GM15510 (cell line): ENCODE data around the gene MFSD6.

Experiments
- POLR2A ChIP-seq: IDR thresholded peaks from 3 replicates; pipeline ENCODE4 v1.6.1; 2011; ENCODE audit warnings: borderline replicate concordance; ENCODE audit not compliant: insufficient read length; ENCODE audit errors: extremely low read depth

The MFSD6 gene

DNA sequence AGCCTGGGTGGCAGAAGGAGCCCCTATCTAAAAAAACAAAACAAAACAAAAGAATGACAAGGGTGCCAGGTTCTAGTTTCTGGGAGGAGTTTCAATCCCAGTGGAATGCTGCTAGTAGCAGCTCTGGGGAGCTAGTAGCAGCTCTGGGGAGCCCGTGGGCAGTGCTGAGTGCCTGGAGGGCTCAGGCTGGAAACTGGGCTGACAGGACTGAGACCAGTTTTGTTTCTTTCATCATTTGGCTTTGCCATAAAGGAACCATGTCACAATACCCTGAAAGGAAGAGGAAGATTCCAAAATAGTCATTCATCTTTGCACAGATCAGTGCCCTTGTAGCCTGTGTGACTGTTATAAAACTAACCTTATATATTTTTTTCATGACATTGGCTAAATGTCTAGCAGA is 10.6 kb downstream of the MFSD6 start:
- TF ChIP-seq POLR2A, result no peak

DNA sequence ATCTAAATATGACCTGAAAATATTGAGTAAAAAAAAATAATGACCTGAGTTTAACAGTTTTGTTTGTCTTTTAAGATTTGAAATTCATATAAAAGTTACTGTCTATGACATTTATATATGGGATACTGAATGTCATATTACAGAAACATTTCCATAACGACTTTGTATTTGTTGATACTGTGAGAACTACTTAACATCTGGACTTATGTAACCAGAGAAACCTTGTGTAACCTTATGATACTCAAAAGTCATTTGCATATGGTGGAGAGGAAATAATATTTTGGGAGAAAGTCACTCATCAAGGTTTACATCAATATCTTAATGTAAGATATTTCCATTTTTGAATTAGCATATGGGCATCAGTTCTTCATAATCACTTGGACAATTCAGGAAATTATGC is 12.6 kb downstream of the MFSD6 start:
- no peak for TF ChIP-seq POLR2A

DNA sequence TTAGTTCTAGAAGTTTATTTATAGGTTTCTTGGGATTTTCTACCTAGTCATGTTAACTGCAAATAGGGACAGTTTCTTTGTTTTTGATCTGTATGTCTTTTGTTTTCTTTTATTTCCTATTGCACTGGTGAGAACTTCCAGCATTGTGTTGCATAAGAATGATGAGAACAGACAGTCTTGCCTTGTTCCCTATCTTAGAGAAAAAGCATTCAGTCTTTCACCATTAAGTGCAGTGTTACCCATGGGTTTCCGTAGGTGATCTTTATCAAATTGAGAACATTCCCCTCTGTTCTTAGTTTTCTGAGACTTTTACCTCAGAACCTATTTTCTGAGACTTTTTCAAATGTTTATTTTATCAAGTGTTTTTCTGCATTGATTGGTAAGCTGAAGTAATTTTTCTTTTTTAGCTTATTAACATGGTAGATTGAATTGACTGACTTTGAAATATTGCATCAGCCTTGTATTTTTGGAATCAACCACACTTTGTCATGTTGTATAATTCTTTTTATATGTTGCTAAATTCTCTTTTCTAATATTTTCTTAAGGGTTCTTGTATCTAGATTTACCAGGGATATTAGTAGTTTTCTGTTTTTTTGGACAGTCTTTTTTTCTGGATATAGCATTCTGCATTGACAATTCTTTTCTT is 17.2 kb downstream of the MFSD6 start:
- no peak for TF ChIP-seq POLR2A

DNA sequence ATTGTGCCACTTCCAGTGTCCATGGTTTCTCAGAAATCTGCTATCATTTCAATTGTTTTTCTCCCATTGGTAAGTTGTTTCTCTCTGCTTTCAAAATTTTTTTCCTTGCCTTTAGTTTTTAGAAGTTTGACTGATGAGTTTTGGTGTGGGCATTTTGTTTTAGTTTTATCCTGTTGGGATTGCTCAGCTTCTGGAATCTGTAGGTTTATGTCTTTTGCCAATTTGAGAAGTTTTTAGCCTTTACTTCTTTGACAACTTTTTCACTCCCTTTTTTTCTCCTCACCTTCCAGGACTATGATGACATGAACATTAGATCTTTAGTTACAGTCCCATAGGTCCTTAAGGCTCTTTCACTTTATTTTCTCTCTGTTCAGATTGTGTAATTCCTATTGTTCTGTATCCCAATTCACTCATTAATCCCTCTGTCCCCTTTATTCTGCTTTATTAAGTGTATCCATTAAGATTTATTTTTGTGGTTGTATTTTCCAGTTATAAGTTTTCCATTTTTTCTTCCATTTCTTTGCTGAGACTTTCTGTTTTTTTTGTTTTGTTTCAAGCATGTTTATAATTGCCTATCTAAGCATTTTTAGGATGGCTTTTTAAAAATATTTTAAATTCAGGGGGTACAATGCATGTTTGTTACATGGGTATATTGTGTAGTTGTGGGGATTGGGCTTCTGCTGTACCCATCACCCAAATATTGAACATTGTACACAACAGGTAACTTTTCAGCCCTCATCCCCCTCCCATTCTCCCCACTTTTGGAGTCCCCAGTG is 17.9 kb downstream of the MFSD6 start:
- no peak for TF ChIP-seq POLR2A

DNA sequence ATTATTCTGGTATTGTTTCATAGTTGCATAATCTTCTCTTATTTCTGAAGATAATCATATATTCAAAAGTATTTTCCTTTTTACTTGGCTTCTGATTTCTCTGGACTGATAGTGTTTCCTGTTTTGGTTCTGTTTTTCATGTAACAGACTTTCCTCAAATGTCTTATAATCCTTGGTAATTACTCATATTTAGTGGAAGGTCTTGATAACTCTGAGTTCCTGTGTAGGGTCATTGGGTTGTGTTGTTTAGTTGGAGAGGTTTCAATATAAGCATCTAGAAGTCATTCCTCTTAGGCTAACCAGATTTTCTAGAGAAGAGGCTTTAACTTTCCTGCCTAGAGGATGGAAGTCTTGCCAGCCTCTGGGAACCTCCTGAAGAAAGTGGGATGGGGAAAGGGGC is 23.8 kb downstream of the MFSD6 start:
- no peak for TF ChIP-seq POLR2A

DNA sequence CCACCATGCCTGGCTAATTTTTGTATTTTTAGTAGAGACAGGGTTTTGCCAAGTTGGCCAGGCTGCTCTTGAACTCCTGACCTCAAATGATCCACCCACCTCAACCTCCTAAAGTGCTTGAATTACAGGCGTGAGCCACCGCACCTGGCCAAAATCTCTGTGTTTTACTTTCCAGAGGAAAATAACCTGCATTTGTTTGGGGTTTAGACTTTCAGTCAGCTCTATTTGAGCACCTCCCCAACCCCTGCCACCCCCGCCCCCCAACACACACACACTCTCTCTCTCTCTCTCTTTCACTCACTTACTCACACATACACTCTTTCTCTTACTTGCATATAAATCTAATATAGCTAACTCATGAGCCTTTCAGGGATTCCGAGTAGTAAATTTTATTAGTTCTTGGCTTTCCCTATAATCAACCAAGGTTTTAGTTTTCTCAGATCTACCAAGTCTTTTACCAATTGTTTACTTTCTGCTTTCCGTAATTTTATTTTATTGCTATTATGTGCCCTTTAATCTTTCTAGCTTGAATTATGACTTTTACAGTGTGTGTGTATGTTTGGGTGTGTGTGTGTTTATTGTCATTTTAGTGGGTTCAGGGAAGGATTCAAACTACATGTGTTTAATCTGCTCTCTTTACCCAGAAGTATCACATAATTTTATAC is 24.5 kb downstream of the MFSD6 start:
- no peak for TF ChIP-seq POLR2A

DNA sequence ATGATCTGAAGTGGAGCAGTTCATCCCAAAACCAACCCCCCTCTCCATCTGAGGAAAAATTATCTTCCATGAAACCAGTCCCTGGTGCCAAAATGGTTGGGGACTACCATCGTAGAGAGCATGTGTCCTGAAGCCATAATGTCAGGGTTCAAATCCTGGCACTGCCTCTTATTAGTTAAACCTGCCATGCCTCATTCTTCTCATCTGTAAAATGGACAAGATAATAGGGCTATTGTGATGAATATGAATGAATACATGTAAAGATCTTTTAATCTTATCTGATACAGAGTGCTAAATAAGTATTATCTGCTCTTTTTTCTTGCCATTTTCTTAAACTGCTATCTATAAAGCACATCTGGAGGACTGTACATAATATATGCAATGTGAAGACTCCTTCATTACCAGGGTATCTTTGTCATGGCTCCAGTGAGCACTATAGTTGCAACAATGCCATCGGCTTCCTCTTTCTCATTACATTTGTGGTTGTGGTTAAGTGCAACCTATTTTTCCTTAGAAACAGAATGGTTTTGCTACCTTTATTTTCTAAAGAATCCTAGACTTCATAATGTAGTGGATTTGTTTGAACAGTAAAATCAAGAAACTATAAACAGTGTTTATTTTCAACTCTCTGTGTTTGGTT is 27.0 kb downstream of the MFSD6 start:
- no peak for TF ChIP-seq POLR2A

DNA sequence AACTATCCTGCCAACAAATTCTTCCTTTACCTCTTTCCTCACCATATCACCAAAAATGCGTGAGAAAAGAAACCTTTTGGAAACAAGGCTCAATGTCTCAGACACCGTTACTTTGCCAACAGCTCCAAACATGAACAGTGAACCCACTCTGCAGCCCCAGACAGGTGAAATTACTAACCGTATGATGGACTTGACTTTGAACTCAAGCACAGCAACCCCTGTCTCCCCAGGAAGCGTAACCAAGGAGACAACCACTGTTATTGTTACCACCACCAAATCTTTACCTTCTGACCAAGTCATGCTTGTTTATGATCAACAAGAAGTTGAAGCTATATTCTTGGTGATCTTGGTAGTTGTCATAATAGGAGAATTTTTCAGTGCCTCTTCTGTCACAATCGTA is 28.4 kb downstream of the MFSD6 start:
- no peak for TF ChIP-seq POLR2A

DNA sequence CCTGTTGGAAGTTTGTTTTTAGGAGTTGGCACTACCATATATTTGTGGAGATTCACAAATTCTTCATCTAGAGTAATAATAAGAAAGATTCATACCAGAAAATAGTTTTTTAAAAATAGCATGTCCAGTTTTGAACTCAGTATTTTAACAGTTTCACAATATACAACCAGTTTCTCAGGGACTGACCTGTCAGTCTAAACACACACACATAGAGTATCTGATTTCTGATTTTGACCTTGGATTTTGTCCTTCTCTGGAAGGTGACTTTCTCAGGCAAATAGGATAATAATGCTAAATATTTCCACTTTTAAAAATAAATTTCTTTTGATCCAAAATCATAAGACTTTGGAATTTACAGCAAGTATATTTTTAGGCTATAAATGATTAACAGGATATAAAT is 32.0 kb downstream of the MFSD6 start:
- TF ChIP-seq POLR2A, result no peak

DNA sequence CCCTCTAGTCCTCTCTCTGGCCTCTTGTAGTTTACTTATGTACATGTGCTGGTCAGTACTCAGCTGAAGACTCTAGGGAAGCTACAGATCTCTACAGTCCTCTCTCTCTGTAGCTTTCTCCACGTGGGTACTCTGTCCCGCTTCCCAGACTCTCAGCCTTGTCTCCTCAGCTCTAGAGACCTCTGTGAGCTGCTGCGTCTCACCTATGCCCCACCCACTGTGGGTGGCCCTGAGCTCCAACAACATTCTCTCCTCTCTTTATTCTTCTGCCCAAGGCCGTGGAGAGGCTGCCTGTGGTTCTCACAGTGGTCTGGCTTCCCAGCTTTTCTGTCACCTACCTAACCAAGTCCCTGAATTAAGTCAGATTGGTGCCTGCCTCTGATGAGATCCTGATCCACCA is 33.4 kb downstream of the MFSD6 start:
- TF ChIP-seq POLR2A, result no peak

DNA sequence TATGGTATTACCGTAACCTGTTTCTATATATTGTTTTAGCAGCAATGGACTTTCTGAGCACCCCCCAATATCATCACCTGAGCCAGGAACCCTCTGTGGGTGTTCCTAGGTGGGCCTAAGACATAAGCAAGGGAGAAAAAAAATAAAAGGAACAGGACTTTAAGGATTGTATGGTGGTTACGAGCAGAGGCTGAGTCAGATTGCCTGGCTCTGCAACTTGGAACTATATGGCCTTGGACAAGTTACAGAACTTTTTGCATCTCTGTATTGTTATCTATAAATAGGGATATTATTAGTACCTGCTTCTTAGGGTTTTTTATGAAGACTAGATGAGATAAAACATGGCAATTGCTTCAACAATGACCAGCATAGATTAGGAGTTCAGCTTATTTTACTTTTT is 34.9 kb downstream of the MFSD6 start:
- TF ChIP-seq POLR2A, result no peak

DNA sequence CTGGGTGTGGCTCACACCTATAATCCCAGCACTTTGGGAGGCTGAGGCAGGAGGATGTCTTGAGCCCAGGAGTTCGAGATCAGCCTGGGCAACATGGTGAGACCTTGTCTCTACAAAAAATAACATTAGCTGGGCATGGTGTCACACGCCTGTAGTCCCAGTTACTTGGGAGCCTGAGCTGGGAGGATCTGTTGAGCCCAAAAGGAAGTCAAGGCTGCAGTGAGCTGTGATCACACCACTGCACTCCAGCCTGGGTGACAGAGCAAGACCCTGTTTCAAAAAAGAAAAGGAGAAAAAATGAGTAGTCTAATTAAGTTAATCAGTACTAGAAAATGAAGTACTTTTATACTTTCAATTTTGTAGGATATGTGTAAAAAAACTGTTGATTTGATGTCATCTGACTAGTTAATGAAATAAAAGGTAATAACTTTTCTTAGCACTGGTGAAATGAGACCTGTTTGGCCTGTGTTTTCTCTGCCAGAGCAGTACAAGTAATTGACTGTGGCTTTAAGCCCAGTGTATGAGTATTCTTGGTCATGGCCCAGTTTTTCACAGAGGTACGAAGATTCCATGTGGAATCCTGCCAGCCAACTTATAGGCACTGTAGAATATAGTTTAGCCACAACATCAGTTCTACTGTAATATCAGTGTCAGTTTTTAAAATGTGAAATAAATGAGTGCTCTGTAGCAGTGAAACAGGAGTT is 35.8 kb downstream of the MFSD6 start:
- TF ChIP-seq POLR2A, result no peak

DNA sequence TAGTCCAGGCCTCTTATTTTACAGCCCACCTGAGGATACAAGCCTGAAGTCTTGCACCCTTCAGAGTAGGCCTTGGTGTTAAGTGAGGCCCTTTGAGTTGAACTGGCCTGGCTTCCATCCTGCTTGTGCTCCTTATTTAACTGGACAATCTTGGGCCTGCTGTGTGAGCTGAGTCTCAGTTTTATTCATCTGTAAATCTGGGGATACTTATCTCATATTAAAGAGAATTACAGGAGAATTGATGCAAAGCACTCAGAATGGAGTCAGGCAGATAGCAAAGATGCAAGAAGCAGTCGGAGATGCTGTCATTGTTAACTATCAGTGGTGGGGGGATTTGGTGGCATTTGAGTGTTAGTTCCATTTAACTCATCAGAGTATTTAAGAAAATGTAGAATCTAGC is 36.8 kb downstream of the MFSD6 start:
- no peak for TF ChIP-seq POLR2A

DNA sequence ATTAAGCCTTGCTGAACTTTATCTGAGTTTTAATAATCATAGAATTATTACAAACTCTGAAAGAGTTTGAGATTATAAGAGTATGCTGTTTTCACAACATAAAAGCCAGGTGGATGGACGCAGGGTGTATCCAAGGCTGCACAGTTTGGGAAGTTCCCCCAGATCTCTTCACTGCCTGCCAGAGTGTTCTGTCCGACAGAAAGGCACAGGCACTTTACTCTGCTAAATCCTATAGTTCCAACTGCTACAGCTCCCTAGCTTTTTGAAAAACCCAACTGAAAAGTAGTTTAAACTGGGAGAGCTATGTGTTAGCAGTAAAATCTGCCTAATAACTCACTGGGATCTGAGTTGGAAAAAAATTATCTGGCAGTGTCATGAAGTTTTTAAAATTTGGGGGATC is 38.0 kb downstream of the MFSD6 start:
- TF ChIP-seq POLR2A, result no peak
